ENCODE measurements around the gene GNB5.

DNA sequence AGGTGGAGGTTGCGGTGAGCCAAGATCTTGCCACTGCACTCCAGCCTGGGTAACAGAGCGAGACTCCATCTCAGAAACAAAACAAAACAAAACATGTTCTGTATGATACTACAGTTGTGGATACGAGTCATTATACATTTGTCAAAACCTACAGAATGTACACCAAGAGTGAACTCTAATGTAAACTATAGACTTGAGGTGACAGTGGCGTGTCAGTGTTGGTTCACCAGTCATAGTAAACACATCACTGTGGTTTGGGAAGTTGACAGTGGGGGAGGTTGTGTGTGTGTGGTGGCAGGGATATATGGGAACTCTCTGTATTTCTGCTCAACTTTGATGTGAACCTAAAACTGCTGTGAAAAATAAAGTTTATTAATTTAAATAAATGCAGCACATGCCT, 33.0 kb upstream of the GNB5 start:
- TF ChIP-seq CTCF (IDR thresholded peaks at IDR 0.05; ENCODE audit: insufficient read depth, low read depth, low read length) (no peak), EZH2 (IDR thresholded peaks at IDR 0.05; ENCODE audit: insufficient read depth, low read length) (no peak)
